ENCODE measurements around the gene BACH1. TPM values are rescaled to one million over a fixed set of nuclear protein-coding genes. Genes with fewer than 3 reads are reported as not detected.
"Not testable (repeated sequence)": the region's sequence is repeated elsewhere in the genome, so short reads cannot be mapped to it uniquely, and the experiment has no call there.

Gene BACH1
- polyA plus RNA-seq, 1 donor from 2014 or later, result 29.7 TPM

- TF ChIP-seq RAD21 (conservative IDR thresholded peaks at IDR 0.05), result no peak
- TF ChIP-seq TAF1 (IDR thresholded peaks at IDR 0.05; ENCODE audit: low read depth), result no peak
- no peak for TF ChIP-seq EP300 (conservative IDR thresholded peaks at IDR 0.05; ENCODE audit: poor library complexity, severe bottlenecking)
Measured at GRCh38 chr21:29351691-29352090, 53.0 kb downstream of the BACH1 start (continued).

GRCh38 chr21:29355043-29355710 lies 56.5 kb downstream of the BACH1 start:
- not testable (repeated sequence) for H3K27me3 ChIP-seq (ENCODE audit: insufficient read depth, low read depth, low read length); H3F3A ChIP-seq (ENCODE audit: insufficient read depth, low read length, poor library complexity, severe bottlenecking); H3K27ac ChIP-seq (ENCODE audit: low read length); H3K9ac ChIP-seq (ENCODE audit: low read length); H3K9me2 ChIP-seq (ENCODE audit: insufficient read depth, low read length); H2AFZ ChIP-seq (ENCODE audit: low read depth, low read length); H3K9me3 ChIP-seq (ENCODE audit: low read length); H4K20me1 ChIP-seq (ENCODE audit: insufficient read depth); H3K4me3 ChIP-seq (ENCODE audit: low read length); H3K4me2 ChIP-seq (ENCODE audit: low read length); H3K79me2 ChIP-seq (replicated peaks; ENCODE audit: insufficient read depth, low read length); H3K36me3 ChIP-seq (ENCODE audit: insufficient read depth, low read length)

- H3K4me3 ChIP-seq (ENCODE audit: low read length); H3F3A ChIP-seq (ENCODE audit: insufficient read depth, low read length, poor library complexity, severe bottlenecking); H2AFZ ChIP-seq (ENCODE audit: low read depth, low read length); H3K79me2 ChIP-seq (replicated peaks; ENCODE audit: insufficient read depth, low read length); H3K9me2 ChIP-seq (ENCODE audit: insufficient read depth, low read length); H3K27ac ChIP-seq (ENCODE audit: low read length); H3K9ac ChIP-seq (ENCODE audit: low read length); H4K20me1 ChIP-seq (ENCODE audit: insufficient read depth); H3K9me3 ChIP-seq (ENCODE audit: low read length); H3K36me3 ChIP-seq (ENCODE audit: insufficient read depth, low read length); H3K27me3 ChIP-seq (ENCODE audit: insufficient read depth, low read depth, low read length); H3K4me2 ChIP-seq (ENCODE audit: low read length): not testable (repeated sequence)
Measured at GRCh38 chr21:29356291-29356690, 57.6 kb downstream of the BACH1 start.

GRCh38 chr21:29356810-29357209 lies 58.1 kb downstream of the BACH1 start:
- H3K9me2 ChIP-seq (ENCODE audit: insufficient read depth, low read length); H3K4me2 ChIP-seq (ENCODE audit: low read length); H2AFZ ChIP-seq (ENCODE audit: low read depth, low read length); H3F3A ChIP-seq (ENCODE audit: insufficient read depth, low read length, poor library complexity, severe bottlenecking); H4K20me1 ChIP-seq (ENCODE audit: insufficient read depth); H3K9ac ChIP-seq (ENCODE audit: low read length); H3K27me3 ChIP-seq (ENCODE audit: insufficient read depth, low read depth, low read length); H3K9me3 ChIP-seq (ENCODE audit: low read length); H3K79me2 ChIP-seq (replicated peaks; ENCODE audit: insufficient read depth, low read length); H3K4me3 ChIP-seq (ENCODE audit: low read length); H3K27ac ChIP-seq (ENCODE audit: low read length); H3K36me3 ChIP-seq (ENCODE audit: insufficient read depth, low read length): not testable (repeated sequence)

- Histone ChIP-seq H3K4me3 (ENCODE audit: low read length) (no peak overlapping the region), H3K9ac (ENCODE audit: low read length) (no peak overlapping the region), H3F3A (ENCODE audit: insufficient read depth, low read length, poor library complexity, severe bottlenecking) (no peaks in the 10 kb centered on the region), H3K9me3 (ENCODE audit: low read length) (no peaks in the 10 kb centered on the region), H2AFZ (ENCODE audit: low read depth, low read length) (no peak overlapping the region), H3K9me2 (ENCODE audit: insufficient read depth, low read length) (no peaks in the 10 kb centered on the region), H3K79me2 (replicated peaks; ENCODE audit: insufficient read depth, low read length) (no peaks in the 10 kb centered on the region), H3K4me2 (ENCODE audit: low read length) (no peak overlapping the region), H4K20me1 (ENCODE audit: insufficient read depth) (no peaks in the 10 kb centered on the region), H3K36me3 (ENCODE audit: insufficient read depth, low read length) (no peaks in the 10 kb centered on the region), H3K27me3 (ENCODE audit: insufficient read depth, low read depth, low read length) (no peaks in the 10 kb centered on the region), H3K27ac (ENCODE audit: low read length) (no peak overlapping the region)
- TF ChIP-seq EP300 (conservative IDR thresholded peaks at IDR 0.05; ENCODE audit: poor library complexity, severe bottlenecking) (no peak), POLR2AphosphoS5 (IDR thresholded peaks at IDR 0.05) (no peak), EZH2 (IDR thresholded peaks at IDR 0.05; ENCODE audit: borderline replicate concordance, insufficient read depth, low read length, poor library complexity, severe bottlenecking) (no peak), CTCF (IDR thresholded peaks at IDR 0.05; ENCODE audit: poor library complexity, severe bottlenecking) (no peak), REST (IDR thresholded peaks at IDR 0.05; ENCODE audit: borderline replicate concordance) (no peak), MXI1 (conservative IDR thresholded peaks at IDR 0.05; ENCODE audit: poor library complexity, severe bottlenecking) (no peak), TAF1 (IDR thresholded peaks at IDR 0.05; ENCODE audit: low read depth) (no peak), SMC3 (conservative IDR thresholded peaks at IDR 0.05; ENCODE audit: poor library complexity) (no peak), RAD21 (conservative IDR thresholded peaks at IDR 0.05) (no peak)
Measured at GRCh38 chr21:29359718-29360117, 61.0 kb downstream of the BACH1 start.

All from neural cell (in vitro differentiated cells).